ENCODE measurements around the gene TGFBRAP1.

TGFBRAP1 gene

GRCh38 chr2:105283532-105283931 is 46.0 kb downstream of the TGFBRAP1 start:
- H3K4me3 ChIP-seq (replicated peaks; ENCODE audit: low read depth, low read length) = no peak overlapping the region
- no peak for TF ChIP-seq CTCF (IDR thresholded peaks at IDR 0.05; ENCODE audit: low read depth, low read length, missing control alignments)
- no peak for DNase-seq (ENCODE audit: extremely low read depth, low read depth)

GRCh38 chr2:105280281-105280680 is 49.3 kb downstream of the TGFBRAP1 start:
- no peak for DNase-seq (ENCODE audit: extremely low read depth, low read depth)
- no peak overlapping the region for H3K4me3 ChIP-seq (replicated peaks; ENCODE audit: low read depth, low read length)
- TF ChIP-seq CTCF (IDR thresholded peaks at IDR 0.05; ENCODE audit: low read depth, low read length, missing control alignments) = no peak

- no peak for TF ChIP-seq CTCF (IDR thresholded peaks at IDR 0.05; ENCODE audit: low read depth, low read length, missing control alignments)
- no peak overlapping the region for H3K4me3 ChIP-seq (replicated peaks; ENCODE audit: low read depth, low read length)
- DNase-seq (ENCODE audit: extremely low read depth, low read depth) = no peak
Measured at GRCh38 chr2:105279126-105279525, 50.4 kb downstream of the TGFBRAP1 start.

GRCh38 chr2:105278654-105279053 is 50.9 kb downstream of the TGFBRAP1 start:
- DNase-seq (ENCODE audit: extremely low read depth, low read depth) = no peak
- no peak overlapping the region for H3K4me3 ChIP-seq (replicated peaks; ENCODE audit: low read depth, low read length)
- no peak for TF ChIP-seq CTCF (IDR thresholded peaks at IDR 0.05; ENCODE audit: low read depth, low read length, missing control alignments)

- TF ChIP-seq CTCF (IDR thresholded peaks at IDR 0.05; ENCODE audit: low read depth, low read length, missing control alignments) = no peak
- H3K4me3 ChIP-seq (replicated peaks; ENCODE audit: low read depth, low read length) = no peak overlapping the region
Measured at GRCh38 chr2:105274046-105274445, 55.5 kb downstream of the TGFBRAP1 start.

GRCh38 chr2:105272176-105272575 is 57.4 kb downstream of the TGFBRAP1 start:
- no peak for DNase-seq (ENCODE audit: extremely low read depth, low read depth)
- H3K4me3 ChIP-seq (replicated peaks; ENCODE audit: low read depth, low read length) = no peak overlapping the region
- TF ChIP-seq CTCF (IDR thresholded peaks at IDR 0.05; ENCODE audit: low read depth, low read length, missing control alignments) = no peak

More at GRCh38 chr2:105274046-105274445, 55.5 kb downstream of the TGFBRAP1 start:
- no peak for DNase-seq (ENCODE audit: extremely low read depth, low read depth)

GRCh38 chr2:105271393-105272045 is 58.0 kb downstream of the TGFBRAP1 start:
- TF ChIP-seq CTCF (IDR thresholded peaks at IDR 0.05; ENCODE audit: low read depth, low read length, missing control alignments) = no peak
- no peak overlapping the region for H3K4me3 ChIP-seq (replicated peaks; ENCODE audit: low read depth, low read length)
- DNase-seq (ENCODE audit: extremely low read depth, low read depth) = no peak
